Measurements from ENCODE around the gene MLXIPL. TPM values are rescaled to one million over a fixed set of nuclear protein-coding genes. Genes with fewer than 3 reads are reported as not detected.
"Not testable (repeated sequence)": the region's sequence is repeated elsewhere in the genome, so short reads cannot be mapped to it uniquely, and the experiment has no call there.

Gene MLXIPL
- total RNA-seq, 1 donor: 0.72 TPM

GRCh38 chr7:73612598-73613269 lies 11.6 kb downstream of the MLXIPL start:
- H4K20me1 ChIP-seq (ENCODE audit: insufficient read depth, low read length): no peaks in the 10 kb centered on the region
- peak overlapping the region; percentile 18 for H2AFZ ChIP-seq (ENCODE audit: low read length)
- peak; percentile 82 for DNase-seq (ENCODE audit: insufficient read length, low spot score, missing footprints)
- no peaks in the 10 kb centered on the region for H3K36me3 ChIP-seq (ENCODE audit: insufficient read depth, low read length)
- peaks cover 11% of the 10 kb centered on the region for H3K27me3 ChIP-seq (ENCODE audit: insufficient read depth, low read length)
- no peaks in the 10 kb centered on the region for H3K79me2 ChIP-seq (ENCODE audit: insufficient read depth, low read length)
- no peak overlapping the region for H3K4me3 ChIP-seq (ENCODE audit: insufficient read depth, low read length)
- H3K4me2 ChIP-seq (ENCODE audit: insufficient read depth, low read length): no peak overlapping the region
- no peaks in the 10 kb centered on the region for H3K9me3 ChIP-seq (ENCODE audit: low read depth, low read length)
- peaks cover 3% of the 10 kb centered on the region for H3K4me1 ChIP-seq (ENCODE audit: insufficient read depth, low read length)
- TF ChIP-seq CTCF (IDR thresholded peaks at IDR 0.05; ENCODE audit: extremely low read depth, low read depth, low read length): peak; percentile 20
- H3K27ac ChIP-seq (ENCODE audit: low read depth, low read length): no peak overlapping the region

GRCh38 chr7:73611017-73611555 lies 13.2 kb downstream of the MLXIPL start:
- H3K9me3 ChIP-seq (ENCODE audit: low read depth, low read length): no peaks in the 10 kb centered on the region
- peaks cover 12% of the 10 kb centered on the region for H3K27me3 ChIP-seq (ENCODE audit: insufficient read depth, low read length)
- no peak overlapping the region for H3K4me3 ChIP-seq (ENCODE audit: insufficient read depth, low read length)
- no peak overlapping the region for H2AFZ ChIP-seq (ENCODE audit: low read length)
- no peak overlapping the region for H3K27ac ChIP-seq (ENCODE audit: low read depth, low read length)
- no peak for DNase-seq (ENCODE audit: insufficient read length, low spot score, missing footprints)
- no peak overlapping the region for H3K4me2 ChIP-seq (ENCODE audit: insufficient read depth, low read length)
- H3K4me1 ChIP-seq (ENCODE audit: insufficient read depth, low read length): peaks cover 6% of the 10 kb centered on the region
- no peaks in the 10 kb centered on the region for H3K79me2 ChIP-seq (ENCODE audit: insufficient read depth, low read length)
- H3K36me3 ChIP-seq (ENCODE audit: insufficient read depth, low read length): no peaks in the 10 kb centered on the region
- TF ChIP-seq CTCF (IDR thresholded peaks at IDR 0.05; ENCODE audit: extremely low read depth, low read depth, low read length): no peak
- H4K20me1 ChIP-seq (ENCODE audit: insufficient read depth, low read length): no peaks in the 10 kb centered on the region

- no peaks in the 10 kb centered on the region for H3K79me2 ChIP-seq (ENCODE audit: insufficient read depth, low read length)
Measured at GRCh38 chr7:73610105-73610504, 14.2 kb downstream of the MLXIPL start.

GRCh38 chr7:73607692-73607983 lies 16.7 kb downstream of the MLXIPL start:
- not testable (repeated sequence) for H3K4me2 ChIP-seq (ENCODE audit: insufficient read depth, low read length); H3K27ac ChIP-seq (ENCODE audit: low read depth, low read length); H3K4me1 ChIP-seq (ENCODE audit: insufficient read depth, low read length); H3K36me3 ChIP-seq (ENCODE audit: insufficient read depth, low read length); H4K20me1 ChIP-seq (ENCODE audit: insufficient read depth, low read length); H3K27me3 ChIP-seq (ENCODE audit: insufficient read depth, low read length); H2AFZ ChIP-seq (ENCODE audit: low read length); H3K9me3 ChIP-seq (ENCODE audit: low read depth, low read length); H3K4me3 ChIP-seq (ENCODE audit: insufficient read depth, low read length); H3K79me2 ChIP-seq (ENCODE audit: insufficient read depth, low read length)
- DNase-seq (ENCODE audit: insufficient read length, low spot score, missing footprints): peak; percentile 49

More at GRCh38 chr7:73610105-73610504, 14.2 kb downstream of the MLXIPL start:
- Histone ChIP-seq H3K4me1 (ENCODE audit: insufficient read depth, low read length) (peaks cover 6% of the 10 kb centered on the region), H3K27ac (ENCODE audit: low read depth, low read length) (no peak overlapping the region), H3K4me2 (ENCODE audit: insufficient read depth, low read length) (no peak overlapping the region), H3K9me3 (ENCODE audit: low read depth, low read length) (no peaks in the 10 kb centered on the region), H2AFZ (ENCODE audit: low read length) (no peak overlapping the region), H3K36me3 (ENCODE audit: insufficient read depth, low read length) (no peaks in the 10 kb centered on the region), H3K27me3 (ENCODE audit: insufficient read depth, low read length) (peaks cover 15% of the 10 kb centered on the region), H4K20me1 (ENCODE audit: insufficient read depth, low read length) (no peaks in the 10 kb centered on the region), H3K4me3 (ENCODE audit: insufficient read depth, low read length) (no peak overlapping the region)
- no peak for TF ChIP-seq CTCF (IDR thresholded peaks at IDR 0.05; ENCODE audit: extremely low read depth, low read depth, low read length)
- no peak for DNase-seq (ENCODE audit: insufficient read length, low spot score, missing footprints)
